HepG2 (cell line): Measurements from ENCODE around the gene SMIM41. TPM values are rescaled to one million over a fixed set of nuclear protein-coding genes. Genes with fewer than 3 reads are reported as not detected.

Source experiments
- ESRRA ChIP-seq: sonication (generic); formaldehyde crosslinking; IDR thresholded peaks from 2 replicates; pipeline ENCODE4 v1.5.1; 2020; ENCODE audit warnings: mild to moderate bottlenecking, low read depth, missing genetic modification reagents
- GZF1 ChIP-seq: sonication (generic); formaldehyde crosslinking; IDR thresholded peaks from 2 replicates; pipeline ENCODE4 v1.5.1; 2020; ENCODE audit warnings: mild to moderate bottlenecking, missing genetic modification reagents
- ISL2 ChIP-seq: sonication (generic); formaldehyde crosslinking; IDR thresholded peaks from 2 replicates; pipeline ENCODE4 v1.5.0; 2020; ENCODE audit warnings: missing genetic modification reagents
- MIER2 ChIP-seq: IDR thresholded peaks from 2 replicates; pipeline ENCODE4 v1.6.1; 2016; ENCODE audit warnings: missing biosample characterization, missing genetic modification reagents
- PHF5A ChIP-seq: IDR thresholded peaks from one replicate; pipeline ENCODE4 v1.6.1; 2018; ENCODE audit warnings: low read depth, missing genetic modification reagents; ENCODE audit not compliant: unreplicated experiment
- RFX3 ChIP-seq: IDR thresholded peaks from 2 replicates; pipeline ENCODE4 v1.6.1; 2016; ENCODE audit warnings: missing biosample characterization, missing genetic modification reagents
- SIN3A ChIP-seq: IDR thresholded peaks from 2 replicates; pipeline ENCODE4 v1.6.1; 2011; ENCODE audit warnings: low read depth, mild to moderate bottlenecking, control low read depth, low read length, borderline replicate concordance
- SRF ChIP-seq: IDR thresholded peaks from 2 replicates; pipeline ENCODE4 v1.6.1; 2011; ENCODE audit warnings: mild to moderate bottlenecking, low read depth, low read length, moderate library complexity
- TARDBP ChIP-seq: sonication (generic); formaldehyde crosslinking; IDR thresholded peaks from 2 replicates; pipeline ENCODE4 v1.8.0; 2022; ENCODE audit warnings: mild to moderate bottlenecking, missing genetic modification reagents
- U2AF1 ChIP-seq: fragments of 200-400 bp; formaldehyde crosslinking; optimal IDR thresholded peaks from 2 replicates; pipeline ENCODE3; 2017; ENCODE audit warnings: mild to moderate bottlenecking, low read depth, low read length
- ZFP37 ChIP-seq: sonication (generic); formaldehyde crosslinking; IDR thresholded peaks from 2 replicates; pipeline ENCODE4 v1.4.0; 2020; ENCODE audit warnings: missing genetic modification reagents, borderline replicate concordance
- ZNF124 ChIP-seq: sonication (generic); formaldehyde crosslinking; IDR thresholded peaks from 2 replicates; pipeline ENCODE4 v1.4.0; 2020; ENCODE audit warnings: missing genetic modification reagents
- ZNF180 ChIP-seq: sonication (generic); formaldehyde crosslinking; IDR thresholded peaks from 2 replicates; pipeline ENCODE4 v1.4.0; 2020; ENCODE audit warnings: low read depth, missing genetic modification reagents, borderline replicate concordance
- ZNF232 ChIP-seq: sonication (generic); formaldehyde crosslinking; IDR thresholded peaks from 2 replicates; pipeline ENCODE4 v1.4.0; 2020; ENCODE audit warnings: missing genetic modification reagents, borderline replicate concordance
- ZNF572 ChIP-seq: sonication (generic); formaldehyde crosslinking; IDR thresholded peaks from 2 replicates; pipeline ENCODE4 v1.5.1; 2020; ENCODE audit warnings: mild to moderate bottlenecking, missing genetic modification reagents
- ZNF883 ChIP-seq: sonication (generic); formaldehyde crosslinking; IDR thresholded peaks from 2 replicates; pipeline ENCODE4 v1.5.1; 2020; ENCODE audit warnings: mild to moderate bottlenecking, missing genetic modification reagents; ENCODE audit errors: not compliant biosample characterization
- ZSCAN21 ChIP-seq: sonication (generic); formaldehyde crosslinking; IDR thresholded peaks from 2 replicates; pipeline ENCODE4 v1.8.0; 2022; ENCODE audit warnings: mild to moderate bottlenecking, missing genetic modification reagents, moderate library complexity, borderline replicate concordance
- polyA plus RNA-seq, 8 experiments: library from polyadenylated mRNA; depleted of rRNA in 3 of 8; stranded (reverse) in 7 of 8; unstranded in 1 of 8; fragments of >200 nt; fragmentation: Illumina TruSeq in 4 of 8; extraction: Trizol in 4 of 8; gene quantifications; 2 replicates each; pipeline versions ENCODE4 v1.2.1 to v1.2.3, GENCODE V29; 2011 to 2016; ENCODE audit warnings: low read depth in 4 of 8, missing spikeins in 1 of 8, mixed read lengths in 1 of 8; ENCODE audit not compliant: insufficient read depth in 1 of 8
- total RNA-seq, 5 experiments: library from RNA; depleted of rRNA; stranded (reverse); fragments of >200 nt; fragmentation: Illumina TruSeq; extraction: Trizol; gene quantifications; 2 replicates each; pipeline ENCODE4 v1.2.3, GENCODE V29; 2016; ENCODE audit warnings: low read depth in 1 of 5
- TF ChIP-seq, protein P1 (sequence below): sonication (generic); formaldehyde crosslinking; conservative IDR thresholded peaks from 2 replicates; pipeline ENCODE4 v1.4.0; 2020; ENCODE audit warnings: mild to moderate bottlenecking, missing genetic modification reagents, moderate library complexity
- TF ChIP-seq, protein P2 (sequence below): sonication (generic); formaldehyde crosslinking; IDR thresholded peaks from 2 replicates; pipeline ENCODE4 v1.8.0; 2022; ENCODE audit warnings: mild to moderate bottlenecking, missing genetic modification reagents, moderate library complexity
- TF ChIP-seq, protein P3 (sequence below): sonication (generic); formaldehyde crosslinking; IDR thresholded peaks from 2 replicates; pipeline ENCODE4 v1.8.1; 2023; ENCODE audit warnings: mild to moderate bottlenecking, missing genetic modification reagents, borderline replicate concordance
- TF ChIP-seq, protein P4 (sequence below): sonication (generic); formaldehyde crosslinking; IDR thresholded peaks from 2 replicates; pipeline ENCODE4 v1.4.0; 2020; ENCODE audit warnings: low read depth, mild to moderate bottlenecking, missing genetic modification reagents
- TF ChIP-seq, protein P5 (sequence below): sonication (generic); formaldehyde crosslinking; IDR thresholded peaks from 2 replicates; pipeline ENCODE4 v1.5.1; 2020; ENCODE audit warnings: missing genetic modification reagents, mild to moderate bottlenecking, borderline replicate concordance

The SMIM41 gene
- total and polyA plus RNA-seq, 2 of the 13 experiments (the other 11 are each of a cell fraction or from before 2014, with no cell fraction given) = not detected

DNA sequence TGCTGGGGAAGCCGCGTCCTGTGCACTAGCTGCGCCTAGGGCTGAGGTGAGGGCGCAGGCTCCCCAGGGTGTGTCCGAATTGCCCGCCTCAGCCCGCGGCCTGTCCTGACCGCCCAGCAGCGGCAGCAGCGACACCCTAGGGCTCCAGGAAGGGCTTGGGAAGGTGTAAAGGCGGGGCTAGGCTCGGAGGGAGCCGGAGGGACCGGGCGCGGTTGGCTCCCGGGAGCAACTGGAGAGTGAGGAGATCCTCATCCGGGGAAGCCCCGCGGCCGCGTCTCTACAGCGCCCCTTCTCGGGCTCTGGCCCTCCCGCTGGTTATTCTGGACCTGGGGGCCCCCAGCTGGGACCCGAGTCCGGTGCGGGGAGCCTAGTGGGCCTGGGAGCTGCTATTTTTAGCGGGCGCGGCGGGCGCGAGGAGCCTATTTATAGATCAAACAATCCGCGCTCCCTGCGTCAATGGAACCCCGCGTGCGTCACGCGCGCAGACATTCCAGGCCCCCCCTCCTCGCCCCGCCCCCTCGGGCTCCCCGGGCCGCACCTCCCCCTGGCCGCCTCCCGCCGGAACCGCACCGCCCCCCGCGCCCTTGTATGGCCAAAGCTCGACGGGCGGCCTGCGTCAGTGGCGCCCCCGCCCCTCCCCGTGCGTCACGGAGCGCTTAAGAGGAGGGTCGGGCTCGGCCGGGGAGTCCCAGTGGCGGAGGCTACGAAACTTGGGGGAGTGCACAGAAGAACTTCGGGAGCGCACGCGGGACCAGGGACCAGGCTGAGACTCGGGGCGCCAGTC lies 28.6 kb upstream of the SMIM41 start, which contains the start of gene NR4A1 (continued):
- TF ChIP-seq ZFP37 (CRISPR knock-in tag) (peak; percentile 41; the same call in 1 of the 2 replicates), SRF (peak; percentile 99), GZF1 (CRISPR knock-in tag) (peak; percentile 20; the same call in 1 of the 2 replicates), ZNF232 (CRISPR knock-in tag) (peak; percentile 23; the same call in 1 of the 2 replicates), ESRRA (CRISPR knock-in tag) (peak; percentile 77), PHF5A (no peak), SIN3A (peak; percentile 35; the same call in 1 of the 2 replicates), ZSCAN21 (CRISPR knock-in tag) (no peak; the same call in 1 of the 2 replicates), TARDBP (CRISPR knock-in tag) (0 out of 2 replicates have a peak, but pooled peaks have one; percentile 49), U2AF1 (peak; percentile 83), ZNF572 (CRISPR knock-in tag) (0 out of 2 replicates have a peak, but pooled peaks have one; percentile 54), ZNF124 (CRISPR knock-in tag) (no peak), ISL2 (peak; percentile 46; the same call in 1 of the 2 replicates), MIER2 (0 out of 2 replicates have a peak, but pooled peaks have one; percentile 18), ZNF180 (CRISPR knock-in tag) (no peak), RFX3 (CRISPR knock-in tag) (no peak), ZNF883 (CRISPR knock-in tag) (peak; percentile 22)
- TF ChIP-seq, protein P1, sequence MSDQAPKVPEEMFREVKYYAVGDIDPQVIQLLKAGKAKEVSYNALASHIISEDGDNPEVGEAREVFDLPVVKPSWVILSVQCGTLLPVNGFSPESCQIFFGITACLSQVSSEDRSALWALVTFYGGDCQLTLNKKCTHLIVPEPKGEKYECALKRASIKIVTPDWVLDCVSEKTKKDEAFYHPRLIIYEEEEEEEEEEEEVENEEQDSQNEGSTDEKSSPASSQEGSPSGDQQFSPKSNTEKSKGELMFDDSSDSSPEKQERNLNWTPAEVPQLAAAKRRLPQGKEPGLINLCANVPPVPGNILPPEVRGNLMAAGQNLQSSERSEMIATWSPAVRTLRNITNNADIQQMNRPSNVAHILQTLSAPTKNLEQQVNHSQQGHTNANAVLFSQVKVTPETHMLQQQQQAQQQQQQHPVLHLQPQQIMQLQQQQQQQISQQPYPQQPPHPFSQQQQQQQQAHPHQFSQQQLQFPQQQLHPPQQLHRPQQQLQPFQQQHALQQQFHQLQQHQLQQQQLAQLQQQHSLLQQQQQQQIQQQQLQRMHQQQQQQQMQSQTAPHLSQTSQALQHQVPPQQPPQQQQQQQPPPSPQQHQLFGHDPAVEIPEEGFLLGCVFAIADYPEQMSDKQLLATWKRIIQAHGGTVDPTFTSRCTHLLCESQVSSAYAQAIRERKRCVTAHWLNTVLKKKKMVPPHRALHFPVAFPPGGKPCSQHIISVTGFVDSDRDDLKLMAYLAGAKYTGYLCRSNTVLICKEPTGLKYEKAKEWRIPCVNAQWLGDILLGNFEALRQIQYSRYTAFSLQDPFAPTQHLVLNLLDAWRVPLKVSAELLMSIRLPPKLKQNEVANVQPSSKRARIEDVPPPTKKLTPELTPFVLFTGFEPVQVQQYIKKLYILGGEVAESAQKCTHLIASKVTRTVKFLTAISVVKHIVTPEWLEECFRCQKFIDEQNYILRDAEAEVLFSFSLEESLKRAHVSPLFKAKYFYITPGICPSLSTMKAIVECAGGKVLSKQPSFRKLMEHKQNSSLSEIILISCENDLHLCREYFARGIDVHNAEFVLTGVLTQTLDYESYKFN = peak; percentile 53
- TF ChIP-seq, protein P2, sequence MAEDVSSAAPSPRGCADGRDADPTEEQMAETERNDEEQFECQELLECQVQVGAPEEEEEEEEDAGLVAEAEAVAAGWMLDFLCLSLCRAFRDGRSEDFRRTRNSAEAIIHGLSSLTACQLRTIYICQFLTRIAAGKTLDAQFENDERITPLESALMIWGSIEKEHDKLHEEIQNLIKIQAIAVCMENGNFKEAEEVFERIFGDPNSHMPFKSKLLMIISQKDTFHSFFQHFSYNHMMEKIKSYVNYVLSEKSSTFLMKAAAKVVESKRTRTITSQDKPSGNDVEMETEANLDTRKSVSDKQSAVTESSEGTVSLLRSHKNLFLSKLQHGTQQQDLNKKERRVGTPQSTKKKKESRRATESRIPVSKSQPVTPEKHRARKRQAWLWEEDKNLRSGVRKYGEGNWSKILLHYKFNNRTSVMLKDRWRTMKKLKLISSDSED (CRISPR knock-in tag) = no peak
- TF ChIP-seq, protein P3, sequence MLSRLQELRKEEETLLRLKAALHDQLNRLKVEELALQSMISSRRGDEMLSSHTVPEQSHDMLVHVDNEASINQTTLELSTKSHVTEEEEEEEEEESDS (CRISPR knock-in tag) = no peak
- TF ChIP-seq, protein P4, sequence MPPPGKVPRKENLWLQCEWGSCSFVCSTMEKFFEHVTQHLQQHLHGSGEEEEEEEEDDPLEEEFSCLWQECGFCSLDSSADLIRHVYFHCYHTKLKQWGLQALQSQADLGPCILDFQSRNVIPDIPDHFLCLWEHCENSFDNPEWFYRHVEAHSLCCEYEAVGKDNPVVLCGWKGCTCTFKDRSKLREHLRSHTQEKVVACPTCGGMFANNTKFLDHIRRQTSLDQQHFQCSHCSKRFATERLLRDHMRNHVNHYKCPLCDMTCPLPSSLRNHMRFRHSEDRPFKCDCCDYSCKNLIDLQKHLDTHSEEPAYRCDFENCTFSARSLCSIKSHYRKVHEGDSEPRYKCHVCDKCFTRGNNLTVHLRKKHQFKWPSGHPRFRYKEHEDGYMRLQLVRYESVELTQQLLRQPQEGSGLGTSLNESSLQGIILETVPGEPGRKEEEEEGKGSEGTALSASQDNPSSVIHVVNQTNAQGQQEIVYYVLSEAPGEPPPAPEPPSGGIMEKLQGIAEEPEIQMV (CRISPR knock-in tag) = 0 out of 2 replicates have a peak, but pooled peaks have one; percentile 18
- TF ChIP-seq, protein P5, sequence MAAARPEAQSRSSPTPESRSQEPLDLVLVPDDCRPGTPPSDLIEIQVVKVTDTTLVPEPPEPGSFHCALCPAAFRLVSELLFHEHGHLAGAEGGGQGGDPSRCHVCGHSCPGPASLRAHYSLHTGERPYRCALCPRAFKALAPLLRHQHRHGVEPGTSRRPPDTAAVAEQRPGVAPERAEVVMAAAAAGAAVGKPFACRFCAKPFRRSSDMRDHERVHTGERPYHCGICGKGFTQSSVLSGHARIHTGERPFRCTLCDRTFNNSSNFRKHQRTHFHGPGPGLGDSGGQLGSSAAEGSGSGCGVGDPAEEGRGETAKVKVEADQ (CRISPR knock-in tag) = peak; percentile 30; the same call in 1 of the 2 replicates
